OCI-LY1 (cell line): ENCODE data around the gene TPD52L1.

Experiments
- EZH2 ChIP-seq: fragments of 200-600 bp; sonication (generic), shearing (Covaris generic); IDR thresholded peaks from 2 replicates; pipeline ENCODE4 v1.8.0; 2017; ENCODE audit warnings: borderline replicate concordance, mixed run types, mild to moderate bottlenecking, antibody characterized with exemption, low read length, moderate library complexity, mixed read lengths
- TF ChIP-seq, protein P1 (sequence below): fragments of 200-600 bp; sonication (generic), shearing (Covaris generic); IDR thresholded peaks from 2 replicates; pipeline ENCODE4 v1.5.1; 2017; ENCODE audit warnings: mild to moderate bottlenecking, antibody characterized with exemption, low read length, moderate library complexity, mixed read lengths

DNA sequence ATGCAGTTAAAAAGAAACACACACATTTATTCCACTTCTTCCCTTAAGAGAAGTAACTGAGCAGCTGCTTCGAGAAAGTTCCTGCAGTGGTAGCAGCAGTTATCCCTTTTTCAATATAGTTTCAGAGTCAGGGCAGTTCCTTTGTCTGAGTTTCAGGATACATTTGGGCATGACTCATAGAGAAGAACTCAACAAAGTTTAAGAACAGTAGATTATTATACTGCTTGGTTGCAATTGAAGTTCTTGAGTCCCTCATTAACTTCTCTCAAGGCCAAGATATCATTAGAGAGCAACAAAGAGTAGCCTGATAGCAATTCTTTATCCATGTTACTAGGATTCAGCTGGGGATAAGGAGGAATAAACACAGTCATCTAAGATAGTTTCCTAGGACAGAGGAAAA is 54.4 kb downstream of the TPD52L1 start:
- TF ChIP-seq, protein P1, sequence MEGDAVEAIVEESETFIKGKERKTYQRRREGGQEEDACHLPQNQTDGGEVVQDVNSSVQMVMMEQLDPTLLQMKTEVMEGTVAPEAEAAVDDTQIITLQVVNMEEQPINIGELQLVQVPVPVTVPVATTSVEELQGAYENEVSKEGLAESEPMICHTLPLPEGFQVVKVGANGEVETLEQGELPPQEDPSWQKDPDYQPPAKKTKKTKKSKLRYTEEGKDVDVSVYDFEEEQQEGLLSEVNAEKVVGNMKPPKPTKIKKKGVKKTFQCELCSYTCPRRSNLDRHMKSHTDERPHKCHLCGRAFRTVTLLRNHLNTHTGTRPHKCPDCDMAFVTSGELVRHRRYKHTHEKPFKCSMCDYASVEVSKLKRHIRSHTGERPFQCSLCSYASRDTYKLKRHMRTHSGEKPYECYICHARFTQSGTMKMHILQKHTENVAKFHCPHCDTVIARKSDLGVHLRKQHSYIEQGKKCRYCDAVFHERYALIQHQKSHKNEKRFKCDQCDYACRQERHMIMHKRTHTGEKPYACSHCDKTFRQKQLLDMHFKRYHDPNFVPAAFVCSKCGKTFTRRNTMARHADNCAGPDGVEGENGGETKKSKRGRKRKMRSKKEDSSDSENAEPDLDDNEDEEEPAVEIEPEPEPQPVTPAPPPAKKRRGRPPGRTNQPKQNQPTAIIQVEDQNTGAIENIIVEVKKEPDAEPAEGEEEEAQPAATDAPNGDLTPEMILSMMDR = no peak
- no peak for TF ChIP-seq EZH2
